H9 (cell line): ENCODE data around the gene RET. TPM values are rescaled to one million over a fixed set of nuclear protein-coding genes. Genes with fewer than 3 reads are reported as not detected.

Experiments used
- DNase-seq: peaks from one replicate; pipeline ENCODE4 v3.0.0-alpha.2; 2017
- H2AFZ ChIP-seq: one replicate; pipeline ENCODE4 v1.6.1; 2013; ENCODE audit warnings: mild to moderate bottlenecking, low read length, control low read depth, moderate library complexity
- H2AK5ac ChIP-seq: 2 replicates; pipeline ENCODE4 v1.6.1; 2013; ENCODE audit warnings: low read length, control low read depth, mixed read lengths; ENCODE audit not compliant: insufficient read length
- H2BK120ac ChIP-seq: one replicate; pipeline ENCODE4 v1.6.1; 2013; ENCODE audit warnings: low read depth, mild to moderate bottlenecking, low read length, control low read depth, inconsistent platforms; ENCODE audit not compliant: poor library complexity, severe bottlenecking
- H2BK12ac ChIP-seq: 2 replicates; pipeline ENCODE4 v1.6.1; 2013; ENCODE audit warnings: low read length, control low read depth, mixed read lengths, low read depth; ENCODE audit not compliant: insufficient read length
- H2BK15ac ChIP-seq: 2 replicates; pipeline ENCODE4 v1.6.1; 2013; ENCODE audit warnings: low read depth, low read length, control low read depth
- H2BK20ac ChIP-seq: one replicate; pipeline ENCODE4 v1.6.1; 2013; ENCODE audit warnings: low read depth, mild to moderate bottlenecking, low read length, control low read depth, inconsistent platforms; ENCODE audit not compliant: poor library complexity, severe bottlenecking
- H2BK5ac ChIP-seq: 2 replicates; pipeline ENCODE4 v1.6.1; 2013; ENCODE audit warnings: low read length, control low read depth, mixed read lengths; ENCODE audit not compliant: insufficient read length
- H3K14ac ChIP-seq: 2 replicates; pipeline ENCODE4 v1.6.1; 2013; ENCODE audit warnings: low read length, control low read depth; ENCODE audit not compliant: insufficient read depth
- H3K18ac ChIP-seq: 2 replicates; pipeline ENCODE4 v1.6.1; 2013; ENCODE audit warnings: low read depth, mild to moderate bottlenecking, mixed read lengths, low read length, control low read depth; ENCODE audit not compliant: insufficient read length
- H3K23ac ChIP-seq: 2 replicates; pipeline ENCODE4 v1.6.1; 2013; ENCODE audit warnings: low read length, control low read depth, mixed read lengths, low read depth; ENCODE audit not compliant: insufficient read length
- H3K23me2 ChIP-seq: 2 replicates; pipeline ENCODE4 v1.6.1; 2013; ENCODE audit warnings: low read depth, mild to moderate bottlenecking, mixed read lengths, low read length, control low read depth; ENCODE audit not compliant: insufficient read length, poor library complexity, severe bottlenecking
- H3K27ac ChIP-seq: 2 replicates; pipeline ENCODE4 v1.5.1; 2013; ENCODE audit warnings: low read length, control low read depth, mixed read lengths, low read depth; ENCODE audit not compliant: insufficient read length
- H3K27me3 ChIP-seq: 2 replicates; pipeline ENCODE4 v1.6.1; 2013; ENCODE audit warnings: low read length, control low read depth, inconsistent platforms; ENCODE audit not compliant: insufficient read depth
- H3K4ac ChIP-seq: 2 replicates; pipeline ENCODE4 v1.6.1; 2013; ENCODE audit warnings: low read depth, mild to moderate bottlenecking, control low read depth, inconsistent platforms, low read length, moderate library complexity
- H3K4me1 ChIP-seq: 2 replicates; pipeline ENCODE4 v1.6.1; 2013; ENCODE audit warnings: low read length, control low read depth, inconsistent platforms; ENCODE audit not compliant: insufficient read depth
- H3K4me2 ChIP-seq: 2 replicates; pipeline ENCODE4 v1.6.1; 2013; ENCODE audit warnings: low read length, control low read depth, mixed read lengths; ENCODE audit not compliant: insufficient read length, insufficient read depth
- H3K56ac ChIP-seq: 2 replicates; pipeline ENCODE4 v1.6.1; 2013; ENCODE audit warnings: low read depth, mild to moderate bottlenecking, mixed read lengths, low read length, control low read depth; ENCODE audit not compliant: insufficient read length
- H3K79me1 ChIP-seq: 2 replicates; pipeline ENCODE4 v1.6.1; 2013; ENCODE audit warnings: low read depth, mild to moderate bottlenecking, moderate library complexity, low read length, control low read depth, inconsistent platforms; ENCODE audit not compliant: insufficient read depth, poor library complexity, severe bottlenecking
- H3K79me2 ChIP-seq: 2 replicates; pipeline ENCODE4 v1.6.1; 2013; ENCODE audit warnings: low read length, control low read depth, inconsistent platforms; ENCODE audit not compliant: insufficient read depth
- H3K9ac ChIP-seq: 2 replicates; pipeline ENCODE4 v1.6.1; 2013; ENCODE audit warnings: low read length, control low read depth, mixed read lengths; ENCODE audit not compliant: insufficient read length; ENCODE audit errors: extremely low read depth
- H3K9me3 ChIP-seq: one replicate; pipeline ENCODE4 v1.6.1; 2013; ENCODE audit warnings: low read depth, low read length, inconsistent platforms; ENCODE audit not compliant: control insufficient read depth
- H3T11ph ChIP-seq: one replicate; pipeline ENCODE4 v1.6.1; 2013; ENCODE audit warnings: mild to moderate bottlenecking, low read length, control low read depth, inconsistent platforms
- H4K20me1 ChIP-seq: one replicate; pipeline ENCODE4 v1.6.1; 2013; ENCODE audit not compliant: control insufficient read depth, insufficient read length, insufficient read depth
- H4K5ac ChIP-seq: 2 replicates; pipeline ENCODE4 v1.6.1; 2013; ENCODE audit warnings: low read depth, mild to moderate bottlenecking, mixed read lengths, low read length, control low read depth; ENCODE audit not compliant: insufficient read length
- H4K8ac ChIP-seq: replicated peaks from 2 replicates; pipeline ENCODE4 v1.6.1; 2013; ENCODE audit warnings: low read length, control low read depth, mixed read lengths, low read depth; ENCODE audit not compliant: insufficient read length
- H4K91ac ChIP-seq: 2 replicates; pipeline ENCODE4 v1.6.1; 2013; ENCODE audit warnings: low read depth, mild to moderate bottlenecking, moderate library complexity, mixed read lengths, low read length, control low read depth; ENCODE audit not compliant: insufficient read length
- H3K27ac Mint-ChIP-seq, 3 experiments: 2 replicates in 2 of 3; 3 replicates in 1 of 3; pipeline ENCODE4 v1.8.0; 2020 to 2021; ENCODE audit warnings: mixed read lengths in 3 of 3, mild to moderate bottlenecking in 1 of 3, moderate library complexity in 1 of 3
- H3K27me3 Mint-ChIP-seq: 2 replicates; pipeline ENCODE4 v1.8.0; 2021; ENCODE audit warnings: low read depth, mild to moderate bottlenecking, moderate library complexity, mixed read lengths
- H3K36me3 Mint-ChIP-seq, 3 experiments: 2 replicates in 2 of 3; 3 replicates in 1 of 3; pipeline ENCODE4 v1.8.0; 2020 to 2021; ENCODE audit warnings: low read depth in 3 of 3, mixed read lengths in 3 of 3; ENCODE audit not compliant: insufficient read depth in 1 of 3
- H3K4me1 Mint-ChIP-seq, 2 experiments: 2 replicates each; pipeline ENCODE4 v1.8.0; 2020; ENCODE audit warnings: mixed read lengths in 2 of 2
- H3K4me3 Mint-ChIP-seq, 2 experiments: 2 replicates in 1 of 2; 3 replicates in 1 of 2; pipeline ENCODE4 v1.8.0; 2020 to 2021; ENCODE audit warnings: mild to moderate bottlenecking in 2 of 2, mixed read lengths in 2 of 2, moderate library complexity in 1 of 2
- H3K9me3 Mint-ChIP-seq, 2 experiments: 2 replicates in 1 of 2; 3 replicates in 1 of 2; pipeline ENCODE4 v1.8.0; 2020; ENCODE audit warnings: mild to moderate bottlenecking in 2 of 2, mixed read lengths in 2 of 2, moderate library complexity in 1 of 2
- WGBS: extraction: QIAGEN DNeasy Blood & Tissue Kit; methylation state at CpG from one replicate; pipeline ENCODE4 v1.1.7; 2013; ENCODE audit warnings: missing lambda C conversion rate, low lambda C conversion rate, mixed read lengths; ENCODE audit not compliant: insufficient read length; ENCODE audit errors: extremely low coverage; 5-methylcytosine and 5-hydroxymethylcytosine counted together
- total RNA-seq: library from RNA; stranded (reverse); gene quantifications from 2 replicates; pipeline ENCODE4 v1.2.1, GENCODE V29; 2021
- TF ChIP-seq, protein P1 (sequence below): fragments of 200-600 bp; sonication (generic); conservative IDR thresholded peaks from 3 replicates; pipeline ENCODE4 v1.8.0; 2021; ENCODE audit warnings: antibody characterized with exemption, mild to moderate bottlenecking

The RET gene
- total RNA-seq, 1 experiment from 2014 or later = 12.2 TPM

DNA sequence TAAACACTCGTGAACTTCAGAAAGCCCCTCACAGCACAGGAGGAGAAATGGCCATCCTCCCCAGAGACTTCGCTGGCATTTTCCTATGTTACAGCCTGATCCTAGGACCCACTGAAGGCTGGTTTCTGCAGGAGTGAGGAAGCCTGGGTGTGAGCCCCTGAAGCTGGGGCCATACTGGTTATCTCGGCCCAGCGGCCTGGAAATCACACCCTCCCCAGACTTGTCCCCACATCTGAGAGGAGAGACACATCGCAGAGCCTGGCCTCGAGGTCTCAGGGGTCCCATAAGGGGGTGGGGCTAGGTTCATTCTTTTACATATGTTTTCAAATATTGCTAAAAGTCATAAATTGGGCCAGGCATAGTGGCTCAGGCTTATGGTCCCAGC is 17.5 kb upstream of the RET start:
- no peak overlapping the region for H2BK5ac ChIP-seq
- H3K27me3 Mint-ChIP-seq = peaks cover 14% of the 10 kb centered on the region
- TF ChIP-seq, protein P1, sequence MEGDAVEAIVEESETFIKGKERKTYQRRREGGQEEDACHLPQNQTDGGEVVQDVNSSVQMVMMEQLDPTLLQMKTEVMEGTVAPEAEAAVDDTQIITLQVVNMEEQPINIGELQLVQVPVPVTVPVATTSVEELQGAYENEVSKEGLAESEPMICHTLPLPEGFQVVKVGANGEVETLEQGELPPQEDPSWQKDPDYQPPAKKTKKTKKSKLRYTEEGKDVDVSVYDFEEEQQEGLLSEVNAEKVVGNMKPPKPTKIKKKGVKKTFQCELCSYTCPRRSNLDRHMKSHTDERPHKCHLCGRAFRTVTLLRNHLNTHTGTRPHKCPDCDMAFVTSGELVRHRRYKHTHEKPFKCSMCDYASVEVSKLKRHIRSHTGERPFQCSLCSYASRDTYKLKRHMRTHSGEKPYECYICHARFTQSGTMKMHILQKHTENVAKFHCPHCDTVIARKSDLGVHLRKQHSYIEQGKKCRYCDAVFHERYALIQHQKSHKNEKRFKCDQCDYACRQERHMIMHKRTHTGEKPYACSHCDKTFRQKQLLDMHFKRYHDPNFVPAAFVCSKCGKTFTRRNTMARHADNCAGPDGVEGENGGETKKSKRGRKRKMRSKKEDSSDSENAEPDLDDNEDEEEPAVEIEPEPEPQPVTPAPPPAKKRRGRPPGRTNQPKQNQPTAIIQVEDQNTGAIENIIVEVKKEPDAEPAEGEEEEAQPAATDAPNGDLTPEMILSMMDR = no peak
- no peak overlapping the region for H2BK20ac ChIP-seq
- H3K27ac Mint-ChIP-seq = no peak overlapping the region
- no peaks in the 10 kb centered on the region for H3K79me2 ChIP-seq
- H3K23me2 ChIP-seq = no peaks in the 10 kb centered on the region
- no peak overlapping the region for H3K4me2 ChIP-seq
- no peaks in the 10 kb centered on the region for H3K79me1 ChIP-seq
- H3K18ac ChIP-seq = no peak overlapping the region
- H2BK15ac ChIP-seq = no peak overlapping the region
- peaks cover 0 to 3% of the 10 kb centered on the region in 2 experiments; a peak in 3 of 5 replicates for H3K9me3 Mint-ChIP-seq
- H3K23ac ChIP-seq = no peak overlapping the region
- H2BK120ac ChIP-seq = no peak overlapping the region
- H3K14ac ChIP-seq = no peak overlapping the region
- no CpG with 5 or more reads among the region's 6 CpGs for WGBS
- no peak overlapping the region for H4K91ac ChIP-seq
- H3K9me3 ChIP-seq = no peaks in the 10 kb centered on the region
- H2AK5ac ChIP-seq = no peak overlapping the region
- H2AFZ ChIP-seq = no peak overlapping the region
- no peak overlapping the region for H4K5ac ChIP-seq
- no peaks in the 10 kb centered on the region for H3K36me3 Mint-ChIP-seq
- no peak overlapping the region for H2BK12ac ChIP-seq
- H3K4ac ChIP-seq = no peak overlapping the region
- no peak overlapping the region for H3K9ac ChIP-seq
- no peak overlapping the region for H3K56ac ChIP-seq
- no peak overlapping the region for H3T11ph ChIP-seq
- H3K27ac ChIP-seq = no peak overlapping the region
- no peak for DNase-seq
- no peak overlapping the region for H3K4me3 Mint-ChIP-seq
- H4K20me1 ChIP-seq = no peaks in the 10 kb centered on the region
- H4K8ac ChIP-seq = no peak overlapping the region
- H3K4me1 Mint-ChIP-seq = peaks cover 5 to 9% of the 10 kb centered on the region in 2 experiments
- no peaks in the 10 kb centered on the region for H3K27me3 ChIP-seq
- no peaks in the 10 kb centered on the region for H3K4me1 ChIP-seq
